DMS114 treated with DMSO at 0.1 percent for 48 hours (cell line): ENCODE results near the gene PALMD.

Experiments
- DNase-seq: peaks from one replicate; lab custom pipeline; 2025; ENCODE audit not compliant: unreplicated experiment; lab: John Stamatoyannopoulos, UW

The PALMD gene

DNA sequence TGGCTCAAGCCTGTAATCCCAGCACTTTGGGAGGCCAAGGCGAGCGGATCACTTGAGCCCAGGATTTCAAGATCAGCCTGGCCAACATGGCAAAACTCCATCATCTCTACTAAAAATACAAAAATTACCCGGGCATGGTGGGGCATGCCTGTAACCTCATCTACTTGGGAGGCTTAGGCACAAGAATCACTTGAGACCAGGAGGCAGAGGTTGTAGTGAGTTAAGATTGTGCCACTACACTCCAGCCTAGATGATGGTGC, 12.0 kb downstream of the PALMD start:
- no peak for DNase-seq

DNA sequence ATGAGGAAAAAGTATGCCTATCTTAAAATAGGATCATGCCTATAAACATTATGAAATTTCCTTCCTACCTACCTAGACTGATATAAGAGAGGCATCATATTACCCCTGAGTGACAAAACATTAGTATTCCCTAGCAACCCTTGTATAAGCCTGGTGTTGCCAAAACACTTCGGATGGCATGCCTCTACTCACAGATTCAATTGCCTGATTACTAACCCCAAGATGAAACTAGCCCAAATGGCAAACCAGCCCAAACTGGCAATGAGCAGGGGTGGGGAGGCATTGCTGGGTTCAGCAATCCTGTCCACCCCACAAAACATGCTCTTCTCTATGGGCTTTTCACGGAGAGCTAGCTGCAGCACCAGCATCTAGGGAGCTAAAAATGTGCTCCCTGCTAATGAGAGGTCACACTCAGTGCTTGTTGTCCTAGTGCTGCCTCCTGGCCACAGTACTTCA, 13.9 kb downstream of the PALMD start:
- DNase-seq = no peak

DNA sequence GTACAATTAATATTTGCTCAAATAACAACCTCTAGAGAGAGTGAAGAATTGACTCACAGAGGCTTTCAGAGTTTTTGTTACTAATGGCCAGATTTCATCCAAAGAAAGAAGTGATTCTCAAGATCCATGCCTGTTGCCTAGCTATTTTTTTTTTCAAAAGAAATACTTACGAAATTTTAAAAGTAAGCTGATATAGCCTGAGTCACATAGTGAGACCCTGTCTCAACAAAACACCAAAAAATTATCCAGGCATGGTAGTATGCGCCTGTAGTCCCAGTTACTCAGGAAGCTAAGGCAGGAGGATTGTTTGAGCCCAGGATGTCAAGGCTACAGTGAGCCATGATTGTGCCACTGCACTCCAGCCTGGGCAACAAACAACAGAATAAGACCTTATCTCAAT, 14.6 kb downstream of the PALMD start:
- DNase-seq = no peak

DNA sequence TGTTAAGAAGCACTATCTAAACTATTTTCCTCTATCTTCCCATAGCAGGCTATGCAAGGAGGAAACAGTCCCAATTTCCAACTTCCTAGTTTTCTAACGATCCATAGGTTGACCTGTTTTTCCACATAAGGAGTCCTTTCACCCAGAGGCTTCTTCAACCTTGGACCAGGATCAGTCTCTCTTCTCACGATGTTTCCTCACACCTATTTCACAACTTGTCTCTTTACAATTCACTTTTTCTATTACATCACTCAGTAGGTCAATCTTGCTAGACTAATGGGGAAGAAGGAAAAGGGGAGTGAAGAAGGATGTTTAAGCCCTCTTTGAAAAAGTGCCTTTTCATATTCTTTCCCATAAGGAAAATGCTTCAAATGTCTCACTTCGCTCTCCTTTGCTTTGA, 15.9 kb downstream of the PALMD start:
- no peak for DNase-seq

DNA sequence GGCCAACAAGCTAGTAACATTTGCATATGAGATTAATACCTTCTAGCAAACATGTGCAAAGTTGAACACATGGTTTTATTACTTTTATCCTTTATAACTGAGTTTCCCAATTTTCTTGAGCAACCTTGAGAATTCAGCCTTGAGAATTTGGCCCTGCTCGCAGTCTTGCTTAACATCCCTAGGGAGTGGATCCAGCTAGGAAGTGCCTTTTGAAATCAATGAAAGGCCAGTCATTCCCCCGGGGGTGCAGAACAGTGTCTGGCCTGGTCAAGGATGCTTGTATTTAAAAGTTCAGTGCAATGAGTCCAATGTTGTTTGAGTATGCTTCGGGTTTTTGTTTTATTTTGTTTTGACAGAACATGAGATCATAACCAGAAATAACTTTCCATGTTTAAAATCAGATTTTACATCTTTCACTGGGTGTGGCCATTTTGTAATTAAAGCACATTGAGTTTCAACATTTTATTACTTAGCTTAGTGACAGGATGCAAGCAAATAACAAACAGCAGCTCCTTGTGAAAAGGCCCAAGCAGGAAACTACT, 16.7 kb downstream of the PALMD start:
- DNase-seq = no peak

DNA sequence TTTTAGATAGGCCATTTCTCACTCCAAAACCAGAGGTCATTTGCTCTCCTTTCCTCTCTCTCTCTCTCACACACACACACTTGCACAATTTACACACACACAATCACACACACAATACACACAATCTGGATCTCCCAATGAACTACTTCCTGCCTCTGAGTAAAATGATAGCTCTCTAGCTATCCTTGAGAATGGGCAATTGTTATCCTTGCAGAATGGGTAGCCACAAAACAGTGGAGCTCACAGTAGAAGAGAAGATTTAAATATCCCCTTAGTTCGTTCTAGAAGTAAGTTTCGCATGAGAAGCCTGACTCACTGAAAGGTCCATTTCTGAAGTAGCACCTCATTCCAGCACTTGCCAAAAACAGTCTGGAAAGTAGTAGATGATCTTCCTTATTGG, 17.6 kb downstream of the PALMD start:
- DNase-seq = no peak

DNA sequence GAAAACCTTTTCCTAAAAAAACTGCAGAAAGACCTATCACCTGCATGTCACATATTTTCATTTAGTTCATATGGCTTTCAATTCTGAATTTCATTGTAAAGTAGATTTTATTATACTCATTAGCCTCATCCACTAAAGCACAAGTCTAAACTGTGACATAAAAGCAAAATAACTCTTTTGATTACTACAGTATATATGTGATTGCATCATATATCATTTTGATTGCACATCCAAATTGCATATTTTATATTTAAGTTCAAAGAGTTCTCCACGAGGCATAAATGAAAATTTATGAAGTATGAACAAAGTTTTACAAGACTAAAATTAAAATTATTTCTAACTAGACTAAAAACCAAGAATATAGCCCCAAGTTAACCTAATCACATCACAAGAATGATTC, 19.3 kb downstream of the PALMD start:
- no peak for DNase-seq

DNA sequence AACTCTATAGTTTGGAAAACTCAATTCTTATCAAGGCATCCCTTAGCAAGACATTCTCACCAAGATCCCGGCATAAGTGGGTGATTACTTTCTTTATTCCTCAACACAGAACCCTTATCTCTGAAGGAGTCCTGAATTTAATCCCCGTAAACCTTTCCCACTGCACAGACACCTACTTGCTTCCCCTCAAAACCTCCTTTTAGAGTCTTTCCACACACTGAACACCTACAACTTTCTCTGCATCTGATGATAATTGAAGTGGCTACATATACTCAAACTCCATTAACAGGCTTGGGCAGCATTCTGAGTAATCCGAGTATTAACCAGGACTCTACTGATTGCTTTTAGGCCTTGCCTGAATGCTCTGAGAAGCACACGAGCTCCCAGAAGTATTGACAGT, 23.5 kb downstream of the PALMD start:
- DNase-seq = no peak

DNA sequence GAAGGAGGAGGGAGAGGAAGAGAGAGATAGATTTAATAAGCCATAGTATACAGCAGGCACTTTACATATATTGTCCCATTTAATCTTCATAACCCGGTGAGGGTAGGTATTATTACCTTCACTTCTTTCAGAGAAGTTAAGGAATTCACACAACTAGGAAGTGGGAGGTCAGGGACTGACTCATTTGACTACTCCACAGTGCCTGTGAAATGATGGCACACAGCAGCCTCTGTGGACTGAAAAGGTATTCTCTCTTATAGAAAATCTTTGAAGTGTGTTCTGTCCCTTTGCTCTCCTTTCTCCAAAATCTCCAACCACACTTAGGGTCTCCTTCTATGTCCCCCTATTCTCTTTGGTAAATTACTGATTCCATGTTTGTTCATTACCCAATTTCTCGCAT, 23.9 kb downstream of the PALMD start:
- DNase-seq = no peak

DNA sequence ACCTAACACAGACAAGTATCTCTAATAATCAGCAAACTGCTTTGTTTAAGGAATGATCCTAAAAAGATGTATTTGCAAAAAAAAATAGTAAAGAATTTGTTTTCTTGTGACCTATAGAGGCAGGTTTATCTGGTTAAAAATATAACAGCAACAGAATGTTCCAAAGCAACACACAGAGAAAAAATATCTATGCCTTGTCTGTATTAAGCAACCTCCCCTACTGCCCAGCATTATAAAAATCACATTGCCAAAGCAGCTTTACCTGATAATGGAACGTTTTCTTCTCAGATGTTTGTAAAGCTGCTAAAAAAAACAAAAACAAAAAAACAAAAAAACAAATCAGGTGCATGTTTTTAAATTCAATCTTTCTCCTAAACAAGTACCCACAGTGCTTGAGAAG, 24.7 kb downstream of the PALMD start:
- no peak for DNase-seq

DNA sequence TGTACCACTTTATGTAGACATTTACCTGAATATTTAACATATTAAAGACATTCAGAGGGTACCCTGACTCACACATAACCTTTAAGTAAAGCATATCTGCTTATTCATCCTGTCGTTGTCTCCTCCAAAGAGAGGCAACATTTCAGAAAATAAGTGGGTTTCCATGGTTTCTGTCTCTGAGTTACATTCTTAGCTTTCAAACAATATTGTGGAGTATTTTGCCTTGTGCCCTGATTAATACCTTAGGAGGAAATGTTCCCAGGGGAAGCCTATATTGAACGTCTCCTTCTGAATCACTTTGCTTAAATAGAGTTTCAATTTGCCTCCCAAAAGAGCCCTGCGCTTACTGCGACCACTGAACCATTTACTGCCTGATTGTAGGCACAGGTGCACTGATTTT, 26.1 kb downstream of the PALMD start:
- no peak for DNase-seq

DNA sequence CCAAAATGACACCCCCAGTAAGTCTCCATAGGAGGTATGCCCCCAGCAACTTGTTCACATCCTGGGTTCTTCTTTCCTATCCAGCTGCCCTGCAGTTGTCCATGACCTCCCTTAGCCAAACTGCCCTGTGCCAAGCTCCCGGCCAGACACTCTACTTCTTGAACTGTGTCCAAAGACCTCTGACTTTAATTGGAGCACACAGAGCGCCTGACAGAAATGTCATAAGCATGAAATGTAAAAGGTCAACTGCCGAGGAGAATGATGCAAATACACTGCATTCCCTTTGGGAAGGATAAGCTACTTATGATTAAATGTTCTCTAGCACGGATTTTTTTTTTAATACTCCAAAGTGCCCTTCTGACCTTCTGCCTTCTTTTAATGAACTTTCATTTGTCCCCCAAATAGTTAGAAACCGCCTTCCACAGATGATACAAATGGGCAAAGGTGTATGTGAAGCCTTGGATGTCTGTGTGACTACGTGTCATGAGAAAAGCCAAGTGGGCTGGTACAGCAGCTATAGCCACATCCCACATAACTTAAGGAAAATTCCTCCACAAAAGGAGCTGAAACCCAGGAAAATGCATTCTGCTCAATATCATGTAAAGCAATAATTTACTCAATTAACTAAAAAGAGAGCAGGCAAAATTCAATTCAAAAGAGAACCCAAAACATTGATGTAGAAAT, 26.8 kb downstream of the PALMD start:
- DNase-seq = no peak

DNA sequence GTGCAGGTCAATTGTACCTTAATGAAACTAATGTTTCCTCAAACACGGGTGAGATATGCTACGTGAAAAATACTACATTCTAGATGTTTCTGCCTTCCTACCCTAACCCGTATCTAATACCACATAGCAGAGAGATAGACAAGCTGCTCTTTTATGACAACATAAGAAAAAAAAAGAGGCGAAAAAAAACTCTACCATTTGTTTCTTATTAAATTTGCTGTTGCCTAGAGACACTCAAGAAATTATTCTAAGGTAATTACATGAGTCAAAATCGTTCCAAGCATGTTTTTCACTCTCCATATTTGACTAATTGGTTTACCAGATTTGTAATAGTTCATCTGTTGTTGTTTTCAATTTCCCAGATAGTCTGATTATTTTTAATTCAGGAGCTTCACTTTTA, 27.4 kb downstream of the PALMD start:
- DNase-seq = no peak

DNA sequence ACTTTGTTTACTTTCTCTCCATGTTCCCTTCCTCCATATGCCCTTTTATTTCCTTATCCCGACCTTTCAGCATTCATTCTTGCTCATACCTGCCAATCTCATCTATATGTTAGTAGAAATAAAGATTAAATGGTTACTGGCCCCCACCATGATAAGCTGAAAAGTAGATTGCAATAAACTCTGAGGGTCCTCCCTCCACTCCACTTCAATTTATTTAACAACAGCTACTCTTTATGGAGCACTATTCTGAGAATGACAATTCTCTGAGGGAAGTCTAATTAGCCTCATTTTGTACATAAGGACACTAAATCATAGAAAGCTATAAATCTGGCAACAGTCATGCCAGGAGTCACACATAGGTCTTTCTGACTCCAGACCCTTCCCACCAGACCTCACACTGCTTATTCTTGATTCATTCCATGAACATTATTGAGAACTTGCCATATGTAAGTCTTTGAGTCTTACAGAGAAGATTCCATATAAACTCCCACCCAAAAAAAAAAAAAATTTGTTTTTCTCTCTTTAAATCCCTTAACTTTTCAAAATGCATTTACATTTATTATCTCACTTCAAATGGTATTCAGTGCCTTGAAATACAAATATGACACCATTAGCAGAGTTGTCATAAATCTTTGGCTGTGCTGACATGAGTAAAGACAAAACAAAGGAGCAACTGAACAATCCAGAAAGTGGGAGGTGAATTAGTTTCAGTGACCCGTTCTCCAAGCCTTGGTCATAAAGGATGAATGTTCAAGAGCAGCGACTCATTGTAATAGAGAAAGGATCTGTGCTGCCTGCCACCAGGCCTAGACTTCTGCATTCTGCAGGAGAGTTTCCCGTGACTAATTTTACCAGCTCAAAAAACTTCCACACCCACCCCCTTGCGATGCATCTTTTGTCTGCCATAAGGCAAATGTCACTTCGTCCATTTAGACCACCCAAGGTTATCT, 28.5 kb downstream of the PALMD start:
- no peak for DNase-seq

DNA sequence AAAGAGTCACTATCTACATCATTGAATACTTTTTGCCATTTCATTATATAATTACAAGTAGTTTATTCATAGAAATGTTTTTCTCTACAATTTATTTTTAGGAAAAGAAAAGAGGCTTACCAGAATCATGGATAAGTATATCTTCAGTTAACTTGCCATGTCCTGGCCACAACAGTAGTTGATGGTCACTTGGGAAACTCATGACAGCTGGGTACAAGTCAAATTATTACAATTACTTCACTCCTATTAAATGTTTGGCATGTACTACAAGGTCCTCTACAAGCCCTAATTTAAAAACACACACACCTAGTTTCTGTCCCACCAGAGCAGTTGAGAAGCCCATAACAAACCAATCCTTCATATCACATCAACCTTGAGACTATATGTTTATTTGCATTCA, 29.4 kb downstream of the PALMD start:
- no peak for DNase-seq

DNA sequence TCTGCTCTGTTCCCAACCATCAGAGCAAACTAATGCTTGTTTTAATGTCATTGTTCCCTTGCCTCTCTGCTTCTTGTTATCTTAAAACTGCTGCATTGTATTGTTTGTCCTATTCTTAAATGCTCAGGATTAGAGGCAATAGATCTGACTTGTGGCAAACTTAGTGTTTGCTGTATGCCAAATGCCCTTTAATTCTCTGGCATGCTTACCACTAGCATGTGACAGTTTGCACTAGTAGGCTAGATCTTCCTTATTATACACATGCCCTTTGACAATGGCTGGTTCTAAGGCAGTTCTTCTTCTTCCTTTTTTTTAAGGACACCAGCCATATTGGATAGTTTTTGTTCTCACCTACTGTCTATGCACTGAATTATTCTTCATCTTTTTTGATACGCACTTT, 30.1 kb downstream of the PALMD start:
- DNase-seq = no peak

DNA sequence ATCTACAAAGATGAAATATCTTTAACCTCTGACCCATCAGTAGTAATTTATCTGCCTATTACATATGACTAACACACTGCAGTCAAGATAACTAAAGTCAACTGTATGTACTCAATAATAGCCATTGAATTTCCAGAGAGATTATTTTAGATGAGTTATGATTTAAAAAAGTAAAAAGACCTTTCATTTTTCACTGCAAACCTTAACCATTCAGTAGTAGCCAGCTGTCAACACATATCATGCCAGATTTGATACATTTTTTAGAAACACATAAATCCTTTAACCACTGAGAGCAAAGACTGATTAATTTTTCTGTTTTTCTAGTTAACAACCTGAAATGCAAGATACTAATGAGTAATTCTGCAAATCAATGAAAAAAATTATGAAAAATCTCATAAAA, 31.0 kb downstream of the PALMD start:
- no peak for DNase-seq

DNA sequence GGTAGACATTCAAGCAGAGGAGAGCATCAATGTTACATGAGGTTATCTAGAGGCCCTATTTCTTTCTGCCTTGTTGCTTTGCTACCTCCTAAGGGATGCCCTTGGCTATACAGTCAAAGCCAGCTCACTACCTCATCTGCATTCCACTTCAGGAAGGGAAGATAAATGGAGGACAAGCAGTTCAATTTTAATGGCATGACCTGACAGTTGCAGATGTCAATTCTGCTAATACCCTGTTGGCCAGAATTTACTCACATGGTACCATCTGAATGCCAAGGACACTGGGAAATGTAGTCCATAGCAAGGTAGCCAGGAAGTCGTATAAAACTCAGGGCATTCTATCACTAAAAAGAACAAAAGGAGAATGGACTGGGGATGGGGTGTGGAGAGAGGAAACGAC, 31.5 kb downstream of the PALMD start:
- DNase-seq = no peak

DNA sequence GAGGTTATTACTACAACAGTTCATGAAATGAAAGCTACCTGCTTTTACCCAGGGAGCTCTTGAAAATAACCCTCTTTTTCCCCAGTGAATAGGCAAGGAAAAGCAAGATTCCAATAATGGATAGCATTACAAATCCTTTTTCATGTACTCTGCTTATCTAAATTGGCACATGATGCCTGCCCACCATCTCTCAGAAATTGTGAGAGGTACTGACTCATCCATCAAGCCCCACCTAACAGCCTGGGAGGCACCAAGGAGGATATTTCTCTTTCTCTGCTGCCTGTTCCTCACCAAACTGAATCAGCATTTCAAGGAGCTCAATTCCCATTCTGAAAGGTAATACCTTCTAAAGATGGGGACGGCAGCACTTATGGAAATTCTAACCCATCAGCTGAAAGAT, 34.4 kb downstream of the PALMD start:
- DNase-seq = no peak

DNA sequence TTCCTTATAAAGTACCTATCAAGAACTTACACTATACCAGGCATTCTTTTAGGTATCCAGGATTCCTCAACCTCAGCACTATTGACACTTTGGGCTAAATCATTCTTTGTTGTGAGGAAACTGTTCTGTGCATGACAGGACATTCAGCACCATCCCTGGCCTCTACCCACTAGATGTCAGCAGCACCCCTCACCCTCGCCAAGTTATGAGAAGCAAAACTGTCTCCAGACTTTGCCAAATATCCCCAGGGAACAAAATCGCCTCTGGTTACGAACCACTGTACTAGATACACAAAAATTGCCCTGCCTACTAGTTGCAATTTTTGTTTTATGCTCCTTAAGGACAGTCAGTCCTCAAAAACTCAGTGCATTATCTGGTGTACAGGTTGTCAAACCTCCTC, 35.7 kb downstream of the PALMD start:
- no peak for DNase-seq

DNA sequence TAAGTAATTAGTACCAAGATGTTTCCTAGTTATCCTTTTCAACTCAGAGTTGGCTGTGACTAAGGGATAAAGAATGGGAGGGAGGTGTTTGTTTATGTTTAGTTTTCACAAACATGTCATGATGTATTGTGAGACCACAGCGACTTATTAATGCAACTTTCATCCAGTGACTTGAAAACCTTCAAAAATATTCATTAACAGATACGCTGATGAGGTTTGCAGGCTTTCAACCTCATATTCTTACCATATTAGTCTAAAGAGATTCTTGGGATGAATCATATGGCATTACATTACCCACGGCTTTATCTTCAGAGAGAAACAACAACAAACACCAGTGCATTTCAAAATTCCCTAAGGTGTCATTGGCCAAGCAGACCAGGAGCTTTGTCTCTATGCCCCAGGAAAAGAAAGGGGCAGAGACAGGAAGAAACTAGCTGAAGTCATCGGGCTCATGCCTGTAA, 36.4 kb downstream of the PALMD start:
- no peak for DNase-seq

DNA sequence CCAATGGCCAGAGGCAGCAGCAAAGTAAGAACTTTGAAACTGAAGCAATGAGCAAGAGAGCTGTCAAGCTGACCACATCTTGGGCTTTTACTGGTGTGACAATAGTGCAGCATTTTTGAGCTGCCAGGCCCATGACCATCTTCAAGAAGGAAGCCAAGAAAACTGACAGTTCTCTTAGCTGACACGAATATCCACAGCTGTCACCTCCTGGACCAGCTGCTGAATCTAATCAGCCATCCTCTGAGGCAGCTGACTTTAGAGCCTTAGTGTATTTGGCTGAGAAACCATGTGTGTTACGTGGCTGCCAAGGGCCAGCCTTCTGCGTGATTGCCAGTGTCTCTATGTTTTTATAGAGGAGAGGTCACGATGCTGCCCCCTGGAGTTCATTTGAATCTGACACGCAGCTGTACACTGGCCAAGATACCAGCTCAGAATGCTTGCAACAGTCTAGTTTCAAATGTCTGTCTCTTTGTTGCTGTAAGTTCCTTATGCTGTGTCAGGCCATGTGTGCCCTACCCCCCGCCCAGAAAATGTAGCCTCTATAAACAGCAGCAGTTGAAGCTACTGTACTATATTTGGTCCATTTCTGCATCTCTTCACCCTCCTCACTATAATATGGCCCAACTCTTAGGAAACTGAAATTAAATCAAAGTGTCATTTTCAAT, 39.7 kb downstream of the PALMD start:
- DNase-seq = no peak
